NB4 (cell line): ENCODE data around the gene CHCHD3.

Source experiments
- MYC ChIP-seq: IDR thresholded peaks from 2 replicates; pipeline ENCODE4 v1.6.1; 2011; ENCODE audit warnings: low read depth, low read length
- POLR2A ChIP-seq: IDR thresholded peaks from 2 replicates; pipeline ENCODE4 v1.6.1; 2011; ENCODE audit warnings: mild to moderate bottlenecking; ENCODE audit not compliant: insufficient read length; ENCODE audit errors: extremely low read depth
- TF ChIP-seq, protein P1 (sequence below): IDR thresholded peaks from one replicate; pipeline ENCODE4 v1.5.1; 2012; ENCODE audit warnings: low read depth, low read length

GRCh38 chr7:133048589-133048988 is 33.3 kb downstream of the CHCHD3 start:
- TF ChIP-seq, protein P1, sequence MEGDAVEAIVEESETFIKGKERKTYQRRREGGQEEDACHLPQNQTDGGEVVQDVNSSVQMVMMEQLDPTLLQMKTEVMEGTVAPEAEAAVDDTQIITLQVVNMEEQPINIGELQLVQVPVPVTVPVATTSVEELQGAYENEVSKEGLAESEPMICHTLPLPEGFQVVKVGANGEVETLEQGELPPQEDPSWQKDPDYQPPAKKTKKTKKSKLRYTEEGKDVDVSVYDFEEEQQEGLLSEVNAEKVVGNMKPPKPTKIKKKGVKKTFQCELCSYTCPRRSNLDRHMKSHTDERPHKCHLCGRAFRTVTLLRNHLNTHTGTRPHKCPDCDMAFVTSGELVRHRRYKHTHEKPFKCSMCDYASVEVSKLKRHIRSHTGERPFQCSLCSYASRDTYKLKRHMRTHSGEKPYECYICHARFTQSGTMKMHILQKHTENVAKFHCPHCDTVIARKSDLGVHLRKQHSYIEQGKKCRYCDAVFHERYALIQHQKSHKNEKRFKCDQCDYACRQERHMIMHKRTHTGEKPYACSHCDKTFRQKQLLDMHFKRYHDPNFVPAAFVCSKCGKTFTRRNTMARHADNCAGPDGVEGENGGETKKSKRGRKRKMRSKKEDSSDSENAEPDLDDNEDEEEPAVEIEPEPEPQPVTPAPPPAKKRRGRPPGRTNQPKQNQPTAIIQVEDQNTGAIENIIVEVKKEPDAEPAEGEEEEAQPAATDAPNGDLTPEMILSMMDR, result no peak
- TF ChIP-seq POLR2A (no peak), MYC (no peak)
